GM10248 (cell line): ENCODE results near the gene C6orf136.

Experiments
- CTCF ChIA-PET: fragments of 300-600 bp; sonication (Branson Sonifier 250); formaldehyde crosslinking; extraction: SDS; loops from one replicate; lab custom pipeline; 2021; ENCODE audit warnings: antibody characterized with exemption; lab: Yijun Ruan, JAX
- POLR2A ChIA-PET: fragments of 350-650 bp; sonication (Branson Sonifier 250); formaldehyde crosslinking; extraction: SDS; loops from one replicate; lab custom pipeline; 2020; ENCODE audit warnings: antibody characterized with exemption; lab: Yijun Ruan, JAX
- DNase-seq: peaks from one replicate; pipeline ENCODE4 v3.0.0; 2012; ENCODE audit errors: extremely low spot score
- CTCF ChIP-seq: IDR thresholded peaks from 2 replicates; pipeline ENCODE4 v1.5.1; 2012; ENCODE audit warnings: mild to moderate bottlenecking, low read depth; ENCODE audit errors: extremely low read depth, missing control alignments, control extremely low read depth

C6orf136 gene

GRCh38 chr6:30670760-30671527, 24.0 kb downstream of the C6orf136 start:
- DNase-seq = no peak
- ChIA-PET POLR2A (interaction anchor here (0.5 kb wide), 1 partner anchor 56 kb away, joined by 9 read pairs; no protein-coding TSS in a partner anchor), CTCF (interaction anchor here (1.5 to 18.8 kb wide), 5 partner anchors 8 to 188 kb away, joined by 8 to 776 read pairs (median 15); partner anchors contain the start of genes MDC1 and TUBB)
- TF ChIP-seq CTCF = no peak

GRCh38 chr6:30672445-30673253, 25.7 kb downstream of the C6orf136 start, which contains the start of gene DHX16:
Gene DHX16 (minus strand): TSS chr6:30673006. CDS start chr6:30672841, 165 bp downstream.
- DNase-seq = peak; percentile 92
- ChIA-PET POLR2A (interaction anchor here (0.7 to 1.5 kb wide), 4 partner anchors 44 to 59 kb away, joined by 3 to 4 read pairs (median 3); partner anchors contain the start of gene MDC1), CTCF (interaction anchor here (0.6 to 18.8 kb wide), 37 partner anchors 9 to 363 kb away, joined by 3 to 776 read pairs (median 5); partner anchors contain the start of genes MDC1, MRPS18B, PRR3 and TUBB)
- TF ChIP-seq CTCF = peak; percentile 91

GRCh38 chr6:30676660-30677285, 29.8 kb downstream of the C6orf136 start:
- ChIA-PET POLR2A (no interaction called here), CTCF (interaction anchor here (18.8 kb wide), 1 partner anchor 47 kb away, joined by 776 read pairs; the partner anchor contains the start of genes MDC1 and TUBB)
- no peak for TF ChIP-seq CTCF
- no peak for DNase-seq

- POLR2A ChIA-PET = interaction anchor here (0.6 to 1.2 kb wide), 3 partner anchors 43 to 64 kb away, joined by 4 to 7 read pairs (median 5); no protein-coding TSS in a partner anchor
Measured at GRCh38 chr6:30678964-30679726, 32.2 kb downstream of the C6orf136 start.

More at GRCh38 chr6:30678964-30679726, 32.2 kb downstream of the C6orf136 start:
- DNase-seq = peak; percentile 84
- CTCF ChIA-PET = interaction anchor here (0.6 to 18.8 kb wide), 47 partner anchors 9 to 408 kb away, joined by 3 to 776 read pairs (median 4); partner anchors contain the start of genes C6orf136, MDC1, MRPS18B and NRM
- peak; percentile 99 for TF ChIP-seq CTCF
